Umbilical cord (tissue), 2 donors: ENCODE measurements around the gene CEL. TPM values are rescaled to one million over a fixed set of nuclear protein-coding genes. Genes with fewer than 3 reads are reported as not detected.

Source experiments
- DNase-seq: peaks from one replicate; pipeline ENCODE4 v3.0.0-alpha.2; 2015; ENCODE audit warnings: low spot score
- total RNA-seq: library from RNA; depleted of rRNA; stranded (reverse); fragments of >200 nt; gene quantifications from one replicate; pipeline ENCODE4 v1.2.3, GENCODE V29; 2014; ENCODE audit warnings: low replicate concordance; ENCODE audit not compliant: insufficient read depth

Gene CEL
- total RNA-seq, 1 donor from 2014 or later, result not detected

DNA sequence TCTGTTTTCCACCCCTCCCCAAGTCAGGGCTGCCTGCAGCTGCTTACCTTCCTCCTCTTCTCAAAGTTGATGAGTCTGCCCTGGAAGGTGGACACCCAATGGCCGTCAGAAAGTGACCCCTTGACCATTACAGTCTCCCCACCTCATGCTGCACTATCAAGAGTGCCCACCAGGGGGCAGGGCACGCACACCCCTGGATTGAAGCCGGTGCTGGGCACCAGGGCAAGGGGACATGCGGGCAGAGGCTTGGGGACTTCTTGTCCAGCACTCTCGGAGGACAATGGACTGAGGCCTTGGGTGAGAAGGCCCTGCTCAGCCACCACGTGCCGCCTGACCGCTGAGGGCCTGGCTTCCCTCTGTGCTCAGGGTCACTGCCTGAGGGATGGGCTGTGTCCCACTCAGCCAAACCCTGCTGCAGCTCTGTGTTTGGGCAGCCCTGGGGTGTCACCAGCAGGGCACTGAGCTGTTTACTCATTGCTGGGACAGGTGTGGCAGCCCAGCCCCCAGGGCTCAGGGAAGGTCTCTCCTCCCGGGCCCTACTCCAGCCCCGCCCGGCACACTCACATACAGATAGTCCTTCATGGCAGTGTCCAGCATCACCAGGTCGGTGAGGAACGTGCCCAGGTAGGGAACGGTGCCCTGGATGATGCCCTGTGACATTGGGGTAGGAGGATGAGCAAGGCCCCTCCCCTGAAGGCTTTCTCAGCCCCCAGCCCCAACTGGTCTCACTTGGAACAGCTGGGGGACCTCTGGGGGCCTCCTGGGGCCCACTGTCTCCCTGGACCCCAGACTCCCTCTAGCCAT is 41.6 kb downstream of the CEL start:
- peak; percentile 27 for DNase-seq

- no peak for DNase-seq
Measured at GRCh38 chr9:133103987-133104505, 42.3 kb downstream of the CEL start.

DNA sequence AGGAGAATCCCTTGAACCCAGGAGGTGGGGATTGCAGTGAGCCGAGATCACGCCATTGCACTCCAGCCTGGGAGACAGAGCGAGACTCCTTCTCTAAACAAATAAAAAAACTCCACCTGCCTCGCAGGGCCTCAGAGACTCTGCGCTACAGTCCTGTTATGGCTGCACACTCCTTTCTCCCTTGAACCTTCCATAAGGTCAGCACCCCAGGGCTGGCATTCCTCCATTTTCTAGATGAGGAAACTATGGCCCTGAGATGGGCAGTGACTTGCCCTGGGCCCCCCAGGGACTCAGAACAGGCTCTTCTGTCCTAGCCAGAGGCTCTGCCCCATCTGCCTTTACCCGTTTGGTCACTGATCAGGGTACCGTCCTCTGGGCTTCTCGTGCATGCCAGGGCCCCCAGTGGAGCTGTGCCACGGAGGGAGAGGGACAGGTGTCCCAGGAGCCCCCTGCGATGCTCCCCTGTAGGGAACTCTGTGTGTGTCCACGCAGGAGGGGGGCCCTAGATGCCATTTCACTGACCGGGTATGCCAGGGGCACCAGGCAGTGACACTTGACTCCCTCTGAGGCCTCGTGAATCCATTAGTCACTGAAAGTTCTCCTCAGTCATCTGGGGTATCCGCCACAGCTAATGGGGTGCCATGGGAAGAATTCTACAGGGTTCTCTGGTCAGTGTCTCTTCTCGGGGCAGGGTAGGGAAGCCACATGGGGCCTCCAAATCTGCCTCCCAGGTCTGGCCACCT is 43.1 kb downstream of the CEL start:
- DNase-seq, result no peak

GRCh38 chr9:133105461-133105770 is 43.6 kb downstream of the CEL start:
- no peak for DNase-seq

GRCh38 chr9:133106511-133107244 is 44.9 kb downstream of the CEL start:
- no peak for DNase-seq

GRCh38 chr9:133107245-133107722 is 45.5 kb downstream of the CEL start:
- no peak for DNase-seq

DNA sequence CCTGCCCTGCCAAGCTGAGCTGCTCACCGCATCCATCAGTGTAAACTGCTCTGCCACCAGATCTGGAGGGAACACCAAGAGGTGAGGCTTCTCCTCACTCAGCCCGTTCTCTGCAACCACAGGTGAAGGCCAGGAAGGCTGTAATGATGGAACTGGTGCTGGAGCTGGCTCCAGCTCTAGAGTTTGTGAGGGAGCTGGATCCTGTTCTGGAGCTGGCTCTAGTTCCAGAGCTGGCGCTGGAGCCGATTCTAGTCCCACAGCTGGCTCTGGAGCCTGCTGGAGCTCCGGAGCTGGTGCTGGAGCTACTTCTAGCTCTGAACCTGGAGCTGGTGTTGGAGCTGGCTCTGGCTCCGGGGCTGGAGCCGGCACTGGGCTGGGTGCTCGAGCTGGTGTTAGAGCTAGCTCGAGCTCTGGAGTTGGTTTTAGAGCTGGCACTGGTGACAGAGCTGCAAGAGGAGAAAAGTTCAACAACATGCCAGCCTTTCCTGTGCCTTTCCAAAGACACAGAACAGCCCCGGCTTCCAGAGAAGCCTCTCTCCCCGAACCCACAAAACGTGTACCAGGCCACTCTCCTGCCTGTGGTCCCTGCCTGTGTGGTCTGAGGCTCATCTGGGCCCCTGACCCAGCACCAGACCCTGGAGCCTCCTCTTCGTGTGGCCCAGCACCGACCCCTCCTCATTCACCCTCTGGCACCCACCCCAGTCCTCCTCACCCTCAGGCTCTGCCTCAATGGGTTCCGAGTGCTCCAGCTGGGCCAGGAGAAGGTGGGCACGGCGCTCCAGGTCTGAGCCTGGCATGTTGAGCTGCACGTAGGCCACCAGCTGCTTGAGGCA is 46.4 kb downstream of the CEL start:
- no peak for DNase-seq

GRCh38 chr9:133108794-133109641 is 47.2 kb downstream of the CEL start:
- DNase-seq, result no peak

GRCh38 chr9:133109931-133110650 is 48.3 kb downstream of the CEL start:
- DNase-seq, result no peak

DNA sequence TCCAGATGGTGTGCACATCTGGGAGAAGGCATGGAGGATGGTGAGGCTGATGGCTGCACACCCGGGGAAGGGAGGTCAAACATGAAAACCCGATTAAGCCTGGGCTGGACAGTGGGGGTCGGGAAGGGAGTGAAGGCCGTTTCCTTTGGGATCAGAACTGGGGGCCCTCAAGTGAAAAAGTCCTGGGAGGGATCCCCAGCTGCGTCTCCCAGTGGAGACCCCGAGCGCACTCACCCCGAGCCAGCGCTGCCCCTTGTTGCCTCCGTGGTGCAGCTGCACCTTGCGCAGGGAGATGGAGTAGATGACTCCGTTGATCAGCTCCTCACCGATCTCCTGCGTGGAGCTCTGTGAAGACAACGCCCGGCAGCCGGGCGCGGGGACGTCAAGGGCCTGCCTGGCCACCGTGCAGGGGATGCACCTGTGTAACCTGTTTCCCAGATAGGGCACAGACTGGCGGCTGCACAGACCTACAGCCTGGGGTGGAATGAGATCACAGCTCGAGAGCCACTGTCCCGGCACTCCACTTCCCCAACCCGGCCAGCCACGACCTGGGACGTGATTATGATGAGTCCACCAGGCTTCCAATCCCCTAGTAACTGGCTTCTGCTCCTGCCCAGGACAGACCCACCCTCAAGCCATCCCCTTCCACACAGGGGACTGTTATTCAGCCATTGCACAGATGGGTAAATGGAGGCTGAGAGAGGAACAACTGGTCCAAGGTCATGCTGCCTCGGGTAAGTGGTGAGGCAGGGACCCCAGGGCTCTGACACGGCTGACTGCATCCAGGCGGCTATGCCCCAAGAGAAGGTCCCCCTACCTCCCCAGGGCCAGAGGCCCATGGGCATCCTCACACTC is 50.3 kb downstream of the CEL start:
- no peak for DNase-seq

- DNase-seq, result no peak
Measured at GRCh38 chr9:133112663-133113026, 50.9 kb downstream of the CEL start.

GRCh38 chr9:133113163-133113948 is 51.6 kb downstream of the CEL start:
- DNase-seq, result no peak

GRCh38 chr9:133113949-133114885 is 52.4 kb downstream of the CEL start:
- peak; percentile 58 for DNase-seq

DNA sequence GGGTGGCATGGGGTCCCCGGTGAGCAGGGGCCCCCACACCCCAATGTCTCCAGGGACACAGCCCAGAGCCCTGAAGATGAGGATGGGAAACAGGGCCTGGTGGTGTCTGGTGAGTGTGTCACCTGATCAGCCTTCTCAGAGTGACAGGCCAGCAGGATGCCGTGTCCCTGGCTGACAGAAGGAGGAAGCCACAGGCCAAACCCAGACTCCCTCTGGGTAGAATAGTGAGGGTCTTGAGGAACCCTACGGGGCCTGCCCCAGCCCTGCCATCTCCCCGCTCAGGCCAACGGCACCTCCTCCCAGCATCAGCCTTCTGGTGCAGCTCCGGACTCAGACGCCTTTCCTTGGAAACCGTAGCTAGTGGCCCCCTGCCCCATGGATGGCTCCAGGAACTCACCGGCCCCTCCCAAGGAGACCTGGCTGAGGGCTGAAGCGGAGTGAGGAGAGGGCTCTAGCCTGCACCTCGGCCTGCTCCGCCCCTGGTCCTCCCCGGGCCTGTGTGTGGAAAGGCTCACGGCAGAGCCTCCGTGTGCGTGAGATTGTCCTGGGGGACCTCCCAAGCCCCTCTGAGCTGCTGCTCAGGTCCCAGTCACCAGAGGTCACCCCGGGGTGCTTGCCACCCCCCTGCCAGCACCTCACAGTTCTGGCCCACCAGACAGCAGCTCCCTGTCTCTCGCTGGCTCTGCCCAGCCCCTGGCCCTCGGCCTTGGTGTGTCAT is 53.3 kb downstream of the CEL start:
- no peak for DNase-seq

- DNase-seq, result no peak
Measured at GRCh38 chr9:133115604-133116345, 54.0 kb downstream of the CEL start.
